HG03558 (cell line): Measurements from ENCODE around the gene IQCH.
A peak's percentile ranks its signal among the peaks of the same experiment; 100 is the strongest.

Experiments
- ATAC-seq: cut with Tn5 transposase; IDR thresholded peaks from one replicate; pipeline ENCODE4 v1.9.1; 2021; ENCODE audit warnings: moderate number of reproducible peaks; ENCODE audit not compliant: unreplicated experiment; ENCODE audit errors: extremely low read depth

IQCH gene

DNA sequence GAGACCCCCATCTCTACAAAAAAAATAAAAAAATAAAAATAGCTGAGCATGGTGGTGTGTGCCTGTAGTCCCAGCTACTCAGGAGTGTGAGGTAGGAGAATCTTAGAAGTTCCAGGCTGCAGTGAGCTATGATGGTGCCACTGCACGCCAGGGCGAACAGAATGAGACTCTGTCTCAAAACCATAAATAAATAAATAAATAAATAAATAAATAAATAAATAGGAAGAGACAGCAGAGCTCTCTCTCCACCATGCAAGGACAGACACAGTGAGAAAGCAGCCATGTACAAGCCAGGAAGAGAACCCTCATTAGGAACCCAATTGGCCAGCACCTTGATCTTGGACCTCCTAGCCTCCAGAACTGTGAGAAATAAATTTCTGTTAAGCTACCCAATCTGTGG is 261.0 kb downstream of the IQCH start:
- ATAC-seq, result no peak

GRCh38 chr15:67520321-67521028 is 265.9 kb downstream of the IQCH start:
- no peak for ATAC-seq

- peak; percentile 46 for ATAC-seq
These were observed 266.6 kb downstream of the IQCH start, which contains the start of gene C15orf61 for GRCh38 chr15:67521029-67521782. Gene C15orf61 (plus strand): TSS chr15:67521131. CDS start chr15:67521249, 118 bp downstream.

- no peak for ATAC-seq
These were observed 267.4 kb downstream of the IQCH start for GRCh38 chr15:67521783-67522568.

GRCh38 chr15:67523330-67523729 is 268.7 kb downstream of the IQCH start:
- ATAC-seq, result no peak

- ATAC-seq, result no peak
These were observed 269.6 kb downstream of the IQCH start for GRCh38 chr15:67524235-67524634.

- no peak for ATAC-seq
These were observed 273.9 kb downstream of the IQCH start for GRCh38 chr15:67528513-67528912.

DNA sequence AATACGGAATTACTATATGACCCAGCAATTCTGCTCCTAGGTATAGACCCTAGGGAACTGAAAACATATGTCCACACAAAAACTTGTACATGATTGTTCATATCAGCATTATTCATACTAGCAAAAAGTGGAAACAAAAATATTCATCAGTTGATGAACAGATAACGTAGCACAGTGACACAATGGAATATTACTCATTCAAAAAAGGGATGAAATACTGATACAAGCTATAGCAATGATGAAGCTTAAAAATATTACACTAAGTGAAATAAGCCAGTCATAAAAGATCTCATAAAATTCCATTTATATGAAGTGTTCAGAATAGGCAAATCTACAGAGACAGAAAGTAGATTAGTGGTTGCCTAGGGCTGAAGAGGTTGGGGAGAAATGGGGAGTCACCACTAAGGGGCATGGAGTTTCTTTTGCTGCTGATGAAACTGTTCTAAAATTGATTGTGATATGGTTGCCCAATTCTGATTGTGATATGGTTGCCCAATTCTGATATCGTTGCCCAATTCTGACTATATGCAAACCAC is 276.9 kb downstream of the IQCH start:
- no peak for ATAC-seq

DNA sequence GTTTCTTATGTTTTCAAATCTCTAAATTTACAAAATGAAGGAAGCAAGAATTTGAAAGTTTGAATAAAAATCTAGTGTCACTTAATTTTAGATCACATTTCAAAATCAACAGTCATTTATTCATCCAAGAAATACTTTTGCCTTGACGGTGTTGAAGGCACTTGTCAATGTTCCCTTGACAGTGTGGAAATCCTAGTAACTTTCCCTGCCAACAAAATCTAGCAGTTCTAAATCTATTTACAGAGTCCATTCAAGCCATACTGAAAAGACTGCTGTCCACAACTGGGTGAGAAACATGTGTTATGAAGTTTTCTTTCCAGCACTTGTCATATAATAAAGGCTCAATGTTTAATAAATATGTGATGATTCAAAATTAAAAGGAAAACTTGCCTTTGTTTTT is 279.3 kb downstream of the IQCH start:
- no peak for ATAC-seq

DNA sequence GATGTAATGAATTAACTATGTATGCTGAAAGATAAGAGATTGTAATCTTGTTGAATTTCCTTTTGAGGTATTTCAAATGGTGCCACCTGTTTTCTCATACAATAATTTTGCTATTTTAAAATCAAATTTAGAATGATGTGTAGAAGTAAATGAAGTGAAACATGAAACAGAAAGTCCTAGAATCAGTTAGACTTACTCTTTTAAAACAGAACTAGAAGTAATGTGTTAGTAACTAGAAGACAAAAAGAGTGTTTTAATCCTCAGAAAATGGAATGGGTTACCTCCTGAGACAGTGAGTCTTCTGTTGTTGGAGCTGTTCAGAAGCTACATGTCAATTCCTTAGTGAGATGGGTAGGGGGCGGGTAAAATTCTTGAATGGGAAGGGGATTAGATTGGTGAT is 279.8 kb downstream of the IQCH start:
- no peak for ATAC-seq

- no peak for ATAC-seq
These were observed 283.2 kb downstream of the IQCH start for GRCh38 chr15:67537771-67538170.

DNA sequence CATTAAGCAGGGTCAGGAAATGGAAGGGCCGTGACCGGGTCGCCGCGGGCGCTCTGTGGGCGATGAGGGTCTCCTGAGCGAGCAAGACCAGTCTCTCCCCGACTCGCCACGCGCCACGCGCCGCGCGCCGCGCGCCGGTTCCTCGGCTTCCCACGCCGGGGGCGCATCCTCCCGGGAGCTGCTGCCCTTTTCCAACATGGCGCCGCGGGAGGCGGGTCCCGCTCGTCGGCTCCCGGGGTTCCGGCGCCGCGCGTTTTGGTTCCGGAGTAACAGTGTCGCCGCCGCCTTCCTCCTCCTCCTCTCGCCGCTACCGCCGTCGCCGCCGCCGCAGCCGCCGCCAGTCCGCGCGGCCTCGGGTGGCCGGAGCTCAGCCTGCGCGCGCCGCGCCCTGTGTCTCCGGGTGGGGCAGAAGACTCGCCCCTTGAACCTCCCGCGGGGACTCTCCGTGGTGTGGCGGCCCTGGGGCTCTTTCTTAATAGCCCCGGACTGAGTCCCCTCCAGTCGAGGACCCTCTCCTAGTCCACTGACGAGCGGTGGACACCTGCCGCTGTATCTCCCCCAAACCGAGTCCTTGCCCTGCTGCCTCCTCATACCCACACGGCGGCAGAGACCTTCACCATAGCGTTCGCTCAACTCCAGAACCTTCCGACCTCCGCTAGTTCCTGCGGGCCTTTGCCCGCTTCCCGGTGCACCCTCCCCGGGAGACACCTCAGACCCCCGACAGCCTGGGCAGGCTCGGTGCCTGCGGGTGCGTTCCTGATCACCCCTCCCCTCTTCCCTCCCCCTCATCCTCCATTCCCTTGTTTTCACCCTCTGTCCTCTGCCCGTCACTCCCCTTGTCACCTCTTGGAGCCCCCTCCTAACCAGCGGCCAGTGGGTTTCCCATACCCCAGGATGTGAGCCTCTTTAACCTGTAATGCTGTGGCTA is 288.1 kb downstream of the IQCH start, which contains the start of gene MAP2K5:
Gene MAP2K5, plus strand, starts transcription at position 284 of the 928 bp plus-strand sequence. Its CDS starts 633 bp downstream, at position 917.
- ATAC-seq, result no peak

GRCh38 chr15:67543348-67543718 is 288.7 kb downstream of the IQCH start:
- no peak for ATAC-seq

DNA sequence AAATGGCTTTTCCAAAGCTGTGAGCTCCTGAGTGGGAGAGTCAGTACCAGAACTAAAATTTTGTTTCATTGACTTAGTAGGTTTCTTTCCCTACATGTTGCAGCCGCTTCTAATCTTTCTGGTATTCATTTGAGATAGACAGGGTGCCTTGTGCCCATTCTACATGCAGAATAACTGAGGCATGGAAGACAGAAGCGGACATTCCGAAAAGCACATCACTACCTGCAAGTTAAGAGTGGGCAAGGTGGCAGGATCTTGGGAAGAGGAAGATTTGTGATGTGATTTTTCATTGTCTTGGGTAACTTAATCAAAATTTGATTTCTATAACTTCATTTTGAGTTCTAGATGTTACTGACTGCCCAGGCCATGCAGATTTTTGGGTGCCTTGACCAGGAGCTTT is 289.9 kb downstream of the IQCH start:
- ATAC-seq, result no peak

DNA sequence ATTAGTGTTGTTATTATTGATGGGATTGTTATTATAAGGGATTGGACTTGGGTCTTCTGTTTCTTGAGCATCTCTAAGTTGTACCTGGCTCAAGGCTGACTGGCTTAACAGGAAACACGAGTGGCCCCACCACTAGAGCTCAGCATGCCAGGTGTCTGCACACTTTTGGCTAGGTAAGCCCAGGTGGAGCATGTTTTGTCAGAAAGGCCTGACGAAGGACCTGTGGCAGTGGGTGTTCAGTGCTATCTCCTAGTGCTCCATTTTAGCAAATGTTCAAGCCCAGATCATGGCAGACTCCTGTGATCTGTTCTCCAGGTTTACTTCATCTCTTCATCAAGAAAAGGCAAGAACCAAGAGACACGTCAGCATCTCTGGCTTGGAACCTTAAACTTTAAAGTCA is 291.3 kb downstream of the IQCH start:
- ATAC-seq, result no peak

DNA sequence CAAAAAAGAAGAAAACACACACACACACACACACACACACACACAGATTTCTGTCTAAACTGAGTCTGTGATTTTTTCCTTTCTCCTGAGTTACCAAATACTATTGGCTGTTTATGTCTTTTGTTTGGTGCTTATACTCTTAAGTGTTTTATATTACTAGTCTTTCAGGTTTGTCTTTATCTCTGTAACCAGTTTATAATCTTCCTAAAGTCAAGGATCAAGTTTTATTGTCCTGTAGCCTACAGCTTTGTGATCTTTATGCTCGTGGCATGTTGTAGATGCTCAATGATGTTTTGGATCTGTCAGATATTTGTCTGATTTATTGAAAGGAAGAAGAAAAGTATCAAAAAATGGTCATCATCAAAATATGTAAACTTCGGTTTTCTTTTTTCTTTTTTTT is 292.5 kb downstream of the IQCH start:
- ATAC-seq, result no peak

GRCh38 chr15:67547836-67548235 is 293.2 kb downstream of the IQCH start:
- no peak for ATAC-seq

- no peak for ATAC-seq
These were observed 293.8 kb downstream of the IQCH start for GRCh38 chr15:67548236-67548852.
